HepG2 (cell line): ENCODE results near the gene WFDC5. TPM values are rescaled to one million over a fixed set of nuclear protein-coding genes. Genes with fewer than 3 reads are reported as not detected.

Experiments used
- GABPB1 ChIP-seq: IDR thresholded peaks from 2 replicates; pipeline ENCODE4 v1.6.1; 2016; ENCODE audit warnings: mild to moderate bottlenecking, missing genetic modification reagents, moderate library complexity, missing compliant biosample characterization
- HMG20A ChIP-seq: IDR thresholded peaks from 2 replicates; pipeline ENCODE4 v1.6.1; 2016; ENCODE audit warnings: borderline replicate concordance
- JUNB ChIP-seq: sonication (generic); formaldehyde crosslinking; IDR thresholded peaks from 2 replicates; pipeline ENCODE4 v1.8.0; 2022; ENCODE audit warnings: missing genetic modification reagents, mild to moderate bottlenecking, borderline replicate concordance
- KLF15 ChIP-seq: sonication (generic); formaldehyde crosslinking; IDR thresholded peaks from 2 replicates; pipeline ENCODE4 v1.8.1; 2023; ENCODE audit warnings: borderline replicate concordance, mild to moderate bottlenecking, inconsistent platforms, missing genetic modification reagents, mixed read lengths
- KLF6 ChIP-seq: IDR thresholded peaks from 2 replicates; pipeline ENCODE4 v1.8.0; 2016; ENCODE audit warnings: missing biosample characterization, missing genetic modification reagents
- MED13 ChIP-seq: sonication (generic); formaldehyde crosslinking; IDR thresholded peaks from 2 replicates; pipeline ENCODE4 v1.5.0; 2020; ENCODE audit warnings: missing genetic modification reagents
- MEF2D ChIP-seq: sonication (generic); formaldehyde crosslinking; IDR thresholded peaks from 2 replicates; pipeline ENCODE4 v1.5.1; 2020; ENCODE audit warnings: mild to moderate bottlenecking, missing genetic modification reagents
- NCOA5 ChIP-seq: sonication (generic); formaldehyde crosslinking; IDR thresholded peaks from 2 replicates; pipeline ENCODE4 v1.4.0; 2020; ENCODE audit warnings: missing genetic modification reagents
- NFKB2 ChIP-seq: sonication (generic); formaldehyde crosslinking; IDR thresholded peaks from 2 replicates; pipeline ENCODE4 v1.4.0; 2020; ENCODE audit warnings: missing genetic modification reagents, borderline replicate concordance
- NR1H2 ChIP-seq: sonication (generic); formaldehyde crosslinking; IDR thresholded peaks from 2 replicates; pipeline ENCODE4 v1.8.1; 2022; ENCODE audit warnings: low read depth, missing genetic modification reagents, borderline replicate concordance
- ONECUT2 ChIP-seq: sonication (generic); formaldehyde crosslinking; IDR thresholded peaks from 2 replicates; pipeline ENCODE4 v1.4.0; 2020; ENCODE audit warnings: missing genetic modification reagents
- PHF20 ChIP-seq: sonication (generic); formaldehyde crosslinking; IDR thresholded peaks from 2 replicates; pipeline ENCODE4 v1.5.0; 2020; ENCODE audit warnings: mild to moderate bottlenecking, missing genetic modification reagents
- RFXANK ChIP-seq: IDR thresholded peaks from 2 replicates; pipeline ENCODE4 v1.6.1; 2016
- TRIM24 ChIP-seq: sonication (generic); formaldehyde crosslinking; IDR thresholded peaks from 2 replicates; pipeline ENCODE4 v1.8.0; 2022; ENCODE audit warnings: mild to moderate bottlenecking, missing genetic modification reagents
- WIZ ChIP-seq: sonication (generic); formaldehyde crosslinking; IDR thresholded peaks from 2 replicates; pipeline ENCODE4 v1.5.1; 2020; ENCODE audit warnings: mild to moderate bottlenecking, missing genetic modification reagents
- ZNF160 ChIP-seq: sonication (generic); formaldehyde crosslinking; IDR thresholded peaks from 2 replicates; pipeline ENCODE4 v1.8.0; 2022; ENCODE audit warnings: mild to moderate bottlenecking, inconsistent platforms, missing genetic modification reagents
- ZNF17 ChIP-seq: sonication (generic); formaldehyde crosslinking; IDR thresholded peaks from 2 replicates; pipeline ENCODE4 v1.5.0; 2020; ENCODE audit warnings: mild to moderate bottlenecking, missing genetic modification reagents
- ZNF30 ChIP-seq: sonication (generic); formaldehyde crosslinking; IDR thresholded peaks from 2 replicates; pipeline ENCODE4 v1.5.0; 2020; ENCODE audit warnings: mild to moderate bottlenecking, missing genetic modification reagents
- ZNF556 ChIP-seq: sonication (generic); formaldehyde crosslinking; IDR thresholded peaks from 2 replicates; pipeline ENCODE4 v1.4.0; 2020; ENCODE audit warnings: mild to moderate bottlenecking, missing genetic modification reagents, borderline replicate concordance
- ZNF773 ChIP-seq: sonication (generic); formaldehyde crosslinking; IDR thresholded peaks from 2 replicates; pipeline ENCODE4 v1.4.0; 2020; ENCODE audit warnings: missing genetic modification reagents, borderline replicate concordance
- ZSCAN31 ChIP-seq: sonication (generic); formaldehyde crosslinking; IDR thresholded peaks from 2 replicates; pipeline ENCODE4 v1.5.0; 2020; ENCODE audit warnings: low read depth, mild to moderate bottlenecking, missing genetic modification reagents
- polyA plus RNA-seq, 8 experiments: library from polyadenylated mRNA; depleted of rRNA in 3 of 8; stranded (reverse) in 7 of 8; unstranded in 1 of 8; fragments of >200 nt; fragmentation: Illumina TruSeq in 4 of 8; extraction: Trizol in 4 of 8; gene quantifications; 2 replicates each; pipeline versions ENCODE4 v1.2.1 to v1.2.3, GENCODE V29; 2011 to 2016; ENCODE audit warnings: low read depth in 4 of 8, missing spikeins in 1 of 8, mixed read lengths in 1 of 8; ENCODE audit not compliant: insufficient read depth in 1 of 8
- total RNA-seq, 5 experiments: library from RNA; depleted of rRNA; stranded (reverse); fragments of >200 nt; fragmentation: Illumina TruSeq; extraction: Trizol; gene quantifications; 2 replicates each; pipeline ENCODE4 v1.2.3, GENCODE V29; 2016; ENCODE audit warnings: low read depth in 1 of 5
- TF ChIP-seq, protein P1 (sequence below): sonication (generic); formaldehyde crosslinking; IDR thresholded peaks from 2 replicates; pipeline ENCODE4 v1.5.0; 2020; ENCODE audit warnings: missing genetic modification reagents
- TF ChIP-seq, protein P2 (sequence below): IDR thresholded peaks from 2 replicates; pipeline ENCODE4 v1.6.1; 2016; ENCODE audit warnings: missing compliant biosample characterization, missing genetic modification reagents, borderline replicate concordance
- TF ChIP-seq, protein P3 (sequence below): IDR thresholded peaks from 2 replicates; pipeline ENCODE4 v1.6.1; 2016; ENCODE audit warnings: missing biosample characterization, missing genetic modification reagents, low read depth
- TF ChIP-seq, protein P4 (sequence below): sonication (generic); formaldehyde crosslinking; IDR thresholded peaks from 2 replicates; pipeline ENCODE4 v1.5.1; 2020; ENCODE audit warnings: missing genetic modification reagents, mild to moderate bottlenecking, borderline replicate concordance
- TF ChIP-seq, protein P5 (sequence below): sonication (generic); formaldehyde crosslinking; IDR thresholded peaks from 2 replicates; pipeline ENCODE4 v1.4.0; 2020; ENCODE audit warnings: missing genetic modification reagents
- TF ChIP-seq, protein P6 (sequence below): sonication (generic); formaldehyde crosslinking; IDR thresholded peaks from 2 replicates; pipeline ENCODE4 v1.8.0; 2022; ENCODE audit warnings: mild to moderate bottlenecking, missing genetic modification reagents, moderate library complexity

Gene WFDC5
- total and polyA plus RNA-seq, 2 of the 13 experiments (the other 11 are each of a cell fraction or from before 2014, with no cell fraction given): not detected

DNA sequence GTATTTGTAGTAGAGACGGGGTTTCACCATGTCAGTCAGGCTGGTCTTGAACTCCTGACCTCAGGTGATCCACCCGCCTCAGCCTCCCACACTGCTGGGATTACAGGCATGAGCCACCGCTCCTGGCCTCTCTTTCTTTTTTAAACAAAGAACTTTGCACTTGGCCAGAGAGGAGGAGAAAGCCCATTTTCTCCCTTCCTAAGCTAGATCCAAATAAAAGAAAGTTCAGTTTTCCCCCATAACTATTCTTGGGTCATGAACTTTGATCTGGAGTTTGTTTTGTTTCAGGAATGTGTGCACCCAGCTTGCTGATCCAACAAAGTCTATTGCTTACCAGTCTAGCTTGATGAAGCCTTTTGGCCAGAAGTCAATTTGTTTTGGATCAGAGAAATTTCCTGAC, 37.4 kb downstream of the WFDC5 start (continued):
- TF ChIP-seq, protein P1, sequence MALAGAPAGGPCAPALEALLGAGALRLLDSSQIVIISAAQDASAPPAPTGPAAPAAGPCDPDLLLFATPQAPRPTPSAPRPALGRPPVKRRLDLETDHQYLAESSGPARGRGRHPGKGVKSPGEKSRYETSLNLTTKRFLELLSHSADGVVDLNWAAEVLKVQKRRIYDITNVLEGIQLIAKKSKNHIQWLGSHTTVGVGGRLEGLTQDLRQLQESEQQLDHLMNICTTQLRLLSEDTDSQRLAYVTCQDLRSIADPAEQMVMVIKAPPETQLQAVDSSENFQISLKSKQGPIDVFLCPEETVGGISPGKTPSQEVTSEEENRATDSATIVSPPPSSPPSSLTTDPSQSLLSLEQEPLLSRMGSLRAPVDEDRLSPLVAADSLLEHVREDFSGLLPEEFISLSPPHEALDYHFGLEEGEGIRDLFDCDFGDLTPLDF (CRISPR knock-in tag): no peak
- no peak for TF ChIP-seq KLF6
- TF ChIP-seq, protein P2, sequence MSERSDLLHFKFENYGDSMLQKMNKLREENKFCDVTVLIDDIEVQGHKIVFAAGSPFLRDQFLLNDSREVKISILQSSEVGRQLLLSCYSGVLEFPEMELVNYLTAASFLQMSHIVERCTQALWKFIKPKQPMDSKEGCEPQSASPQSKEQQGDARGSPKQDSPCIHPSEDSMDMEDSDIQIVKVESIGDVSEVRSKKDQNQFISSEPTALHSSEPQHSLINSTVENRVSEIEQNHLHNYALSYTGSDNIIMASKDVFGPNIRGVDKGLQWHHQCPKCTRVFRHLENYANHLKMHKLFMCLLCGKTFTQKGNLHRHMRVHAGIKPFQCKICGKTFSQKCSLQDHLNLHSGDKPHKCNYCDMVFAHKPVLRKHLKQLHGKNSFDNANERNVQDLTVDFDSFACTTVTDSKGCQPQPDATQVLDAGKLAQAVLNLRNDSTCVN: peak; percentile 86; the same call in 1 of the 2 replicates
- TF ChIP-seq RFXANK (CRISPR knock-in tag): no peak
- TF ChIP-seq ZNF17: no peak
- no peak for TF ChIP-seq ONECUT2
- no peak for TF ChIP-seq ZSCAN31 (CRISPR knock-in tag)
- TF ChIP-seq, protein P3, sequence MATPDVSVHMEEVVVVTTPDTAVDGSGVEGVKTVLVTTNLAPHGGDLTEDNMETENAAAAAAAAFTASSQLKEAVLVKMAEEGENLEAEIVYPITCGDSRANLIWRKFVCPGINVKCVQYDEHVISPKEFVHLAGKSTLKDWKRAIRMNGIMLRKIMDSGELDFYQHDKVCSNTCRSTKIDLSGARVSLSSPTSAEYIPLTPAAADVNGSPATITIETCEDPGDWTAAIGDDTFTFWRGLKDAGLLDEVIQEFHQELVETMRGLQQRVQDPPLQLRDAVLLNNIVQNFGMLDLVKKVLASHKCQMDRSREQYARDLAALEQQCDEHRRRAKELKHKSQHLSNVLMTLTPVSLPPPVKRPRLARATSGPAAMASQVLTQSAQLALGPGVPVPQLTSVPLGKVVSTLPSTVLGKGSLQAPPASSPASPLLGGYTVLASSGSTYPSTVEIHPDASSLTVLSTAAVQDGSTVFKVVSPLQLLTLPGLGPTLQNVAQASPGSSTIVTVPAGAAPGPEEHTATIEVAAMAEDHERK (CRISPR knock-in tag): no peak
- no peak for TF ChIP-seq TRIM24 (CRISPR knock-in tag)
- TF ChIP-seq ZNF773: no peak
- TF ChIP-seq ZNF556 (CRISPR knock-in tag): peak; percentile 76; the same call in 1 of the 2 replicates
- TF ChIP-seq ZNF160: no peak
- no peak for TF ChIP-seq NFKB2 (CRISPR knock-in tag)
- TF ChIP-seq KLF15: no peak
- no peak for TF ChIP-seq HMG20A
- no peak for TF ChIP-seq GABPB1 (CRISPR knock-in tag)
- TF ChIP-seq, protein P4, sequence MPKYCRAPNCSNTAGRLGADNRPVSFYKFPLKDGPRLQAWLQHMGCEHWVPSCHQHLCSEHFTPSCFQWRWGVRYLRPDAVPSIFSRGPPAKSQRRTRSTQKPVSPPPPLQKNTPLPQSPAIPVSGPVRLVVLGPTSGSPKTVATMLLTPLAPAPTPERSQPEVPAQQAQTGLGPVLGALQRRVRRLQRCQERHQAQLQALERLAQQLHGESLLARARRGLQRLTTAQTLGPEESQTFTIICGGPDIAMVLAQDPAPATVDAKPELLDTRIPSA: no peak
- no peak for TF ChIP-seq ZNF30 (CRISPR knock-in tag)
- TF ChIP-seq MEF2D: peak; percentile 91
- TF ChIP-seq MED13: no peak
- TF ChIP-seq WIZ (CRISPR knock-in tag): no peak
- TF ChIP-seq, protein P5, sequence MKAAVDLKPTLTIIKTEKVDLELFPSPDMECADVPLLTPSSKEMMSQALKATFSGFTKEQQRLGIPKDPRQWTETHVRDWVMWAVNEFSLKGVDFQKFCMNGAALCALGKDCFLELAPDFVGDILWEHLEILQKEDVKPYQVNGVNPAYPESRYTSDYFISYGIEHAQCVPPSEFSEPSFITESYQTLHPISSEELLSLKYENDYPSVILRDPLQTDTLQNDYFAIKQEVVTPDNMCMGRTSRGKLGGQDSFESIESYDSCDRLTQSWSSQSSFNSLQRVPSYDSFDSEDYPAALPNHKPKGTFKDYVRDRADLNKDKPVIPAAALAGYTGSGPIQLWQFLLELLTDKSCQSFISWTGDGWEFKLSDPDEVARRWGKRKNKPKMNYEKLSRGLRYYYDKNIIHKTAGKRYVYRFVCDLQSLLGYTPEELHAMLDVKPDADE (CRISPR knock-in tag): no peak
- TF ChIP-seq NCOA5 (CRISPR knock-in tag): no peak
- TF ChIP-seq PHF20 (CRISPR knock-in tag): no peak
- TF ChIP-seq, protein P6, sequence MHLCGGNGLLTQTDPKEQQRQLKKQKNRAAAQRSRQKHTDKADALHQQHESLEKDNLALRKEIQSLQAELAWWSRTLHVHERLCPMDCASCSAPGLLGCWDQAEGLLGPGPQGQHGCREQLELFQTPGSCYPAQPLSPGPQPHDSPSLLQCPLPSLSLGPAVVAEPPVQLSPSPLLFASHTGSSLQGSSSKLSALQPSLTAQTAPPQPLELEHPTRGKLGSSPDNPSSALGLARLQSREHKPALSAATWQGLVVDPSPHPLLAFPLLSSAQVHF (CRISPR knock-in tag): no peak
- no peak for TF ChIP-seq JUNB (CRISPR knock-in tag)
- no peak for TF ChIP-seq NR1H2 (CRISPR knock-in tag)
